HG03442 (cell line): ENCODE measurements around the gene NAV2.
"Not testable (repeated sequence)": the region's sequence is repeated elsewhere in the genome, so short reads cannot be mapped to it uniquely, and the experiment has no call there.

Source experiments
- ATAC-seq: cut with Tn5 transposase; IDR thresholded peaks from one replicate; pipeline ENCODE4 v1.9.1; 2021; ENCODE audit warnings: mild to moderate bottlenecking, moderate library complexity; ENCODE audit not compliant: unreplicated experiment

Gene NAV2

DNA sequence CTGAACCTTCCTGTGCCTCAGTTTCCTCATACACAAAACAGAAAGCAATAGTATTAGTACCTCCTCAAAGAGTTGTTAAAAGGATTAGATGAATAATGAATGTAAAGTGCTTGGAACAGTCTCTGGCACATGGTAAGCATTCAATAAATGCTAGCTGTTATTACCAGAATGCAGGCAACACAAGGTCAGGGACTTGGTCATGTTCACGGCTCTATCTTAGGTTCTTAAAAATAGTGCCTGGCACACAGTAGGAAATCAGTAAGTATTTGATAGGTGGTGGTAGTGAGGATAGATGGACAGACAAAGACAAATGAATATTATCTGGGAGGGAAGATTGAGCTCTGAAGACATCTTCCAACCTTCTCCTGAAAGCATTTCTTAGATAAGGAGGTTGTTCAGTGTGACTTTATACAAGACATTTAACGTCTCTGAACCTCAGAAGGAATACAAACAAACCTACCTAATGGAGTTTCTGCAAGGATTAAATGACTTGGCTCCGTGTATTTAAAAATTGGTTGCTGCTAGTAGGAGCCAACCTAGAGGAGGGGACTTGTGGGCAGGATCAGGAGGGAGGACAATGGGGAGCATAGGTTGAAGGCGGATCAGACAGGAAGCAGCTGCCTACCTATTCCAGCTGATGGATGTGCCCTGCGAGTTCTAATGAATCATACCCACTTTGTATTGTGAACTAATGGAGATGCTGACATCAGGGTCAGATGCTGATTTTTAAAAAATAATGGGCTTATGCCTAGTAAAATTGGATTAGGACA, 353.6 kb downstream of the NAV2 start:
- ATAC-seq, result no peak

DNA sequence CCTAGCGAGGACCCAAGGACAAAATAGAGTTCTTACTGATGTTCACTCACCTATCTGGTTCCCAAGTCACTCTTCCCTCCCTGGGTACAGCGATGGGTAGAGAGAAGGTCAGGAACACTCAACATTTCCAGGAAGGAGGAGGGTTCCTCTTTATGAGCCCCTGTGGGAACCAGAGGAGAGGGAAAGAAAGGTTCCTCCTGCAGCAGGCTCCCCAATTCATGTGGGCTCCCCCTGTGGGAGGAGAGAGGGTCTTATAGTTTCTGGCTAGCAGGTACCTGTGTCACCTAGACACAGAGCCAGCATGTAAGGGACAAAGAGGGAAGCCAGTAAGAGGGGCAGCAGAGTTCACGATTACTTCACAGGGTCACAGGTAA, 354.1 kb downstream of the NAV2 start:
- ATAC-seq, result no peak

DNA sequence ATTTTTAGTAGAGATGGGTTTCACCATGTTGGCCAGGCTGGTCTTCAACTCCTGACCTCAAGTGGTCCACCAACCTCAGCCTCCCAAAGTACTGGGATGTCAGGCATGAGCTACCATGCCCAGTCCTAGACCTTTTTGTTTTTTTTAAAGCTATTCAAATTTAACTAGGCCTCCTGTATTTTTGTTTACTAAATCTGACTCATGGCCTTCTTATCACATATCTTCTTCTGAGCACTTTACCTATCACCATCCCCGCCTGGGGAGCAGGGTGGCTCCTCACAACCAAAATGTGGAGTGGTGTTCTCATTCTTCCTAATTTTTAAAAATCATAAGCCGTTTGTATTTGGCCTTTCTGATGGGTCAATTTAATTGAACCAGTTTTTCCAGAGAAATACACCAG, 355.0 kb downstream of the NAV2 start:
- no peak for ATAC-seq

DNA sequence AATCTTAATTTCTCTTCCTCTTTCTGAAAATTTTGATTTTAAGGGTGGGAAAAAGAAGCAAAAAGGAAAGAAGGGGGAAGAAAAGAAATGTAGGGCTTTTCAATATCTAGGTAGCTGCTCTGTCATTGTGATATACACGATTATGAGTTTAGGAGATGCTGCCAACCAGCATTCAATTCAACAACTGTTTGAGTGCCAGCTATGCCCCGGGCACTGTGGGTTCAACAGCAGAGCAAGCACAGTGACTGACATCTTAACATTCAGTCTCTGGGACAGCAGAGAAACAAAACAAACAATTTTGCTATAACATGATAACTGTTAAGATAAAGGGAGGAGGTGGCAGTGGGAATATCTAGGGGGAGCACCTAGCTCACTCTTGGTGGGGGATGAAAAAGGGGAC, 356.1 kb downstream of the NAV2 start:
- no peak for ATAC-seq

DNA sequence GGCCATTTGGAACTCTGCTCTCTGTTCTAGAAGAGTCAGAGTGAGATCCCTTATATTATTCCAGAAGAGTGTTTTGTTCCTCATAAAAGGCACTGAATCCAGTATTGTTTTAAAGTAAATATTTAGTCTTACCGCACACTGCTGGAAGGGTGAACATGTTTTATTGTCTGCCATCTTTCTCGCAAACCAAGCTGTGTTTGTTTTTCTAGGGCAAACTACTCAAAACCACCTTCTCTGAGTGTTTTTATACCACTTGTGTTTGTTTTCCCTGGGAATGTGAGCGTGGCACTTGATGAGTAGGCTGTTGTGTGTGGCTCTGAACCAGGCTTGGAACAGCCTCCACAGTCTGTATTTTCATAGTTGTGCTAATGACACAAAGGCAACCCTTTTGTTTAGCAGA, 357.8 kb downstream of the NAV2 start:
- no peak for ATAC-seq

DNA sequence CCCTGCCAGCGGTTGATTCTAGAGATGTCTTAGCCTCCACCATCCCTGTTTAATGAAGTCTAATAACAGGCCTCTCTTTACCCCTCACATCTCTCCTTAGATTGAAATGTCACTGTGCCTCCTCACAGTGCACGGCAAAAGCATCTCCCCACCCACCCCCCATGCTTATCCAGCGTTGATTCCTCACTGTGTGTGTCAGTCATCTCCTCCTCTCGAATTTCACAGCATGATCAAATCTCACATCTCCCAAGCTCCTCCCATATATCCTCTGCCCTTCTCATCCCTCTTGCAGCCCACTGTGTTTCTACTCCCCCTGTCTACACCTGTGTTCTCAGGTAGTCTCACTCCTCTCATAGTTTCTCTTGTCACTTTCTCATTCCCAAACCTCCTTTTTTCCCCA, 363.0 kb downstream of the NAV2 start:
- ATAC-seq, result no peak

DNA sequence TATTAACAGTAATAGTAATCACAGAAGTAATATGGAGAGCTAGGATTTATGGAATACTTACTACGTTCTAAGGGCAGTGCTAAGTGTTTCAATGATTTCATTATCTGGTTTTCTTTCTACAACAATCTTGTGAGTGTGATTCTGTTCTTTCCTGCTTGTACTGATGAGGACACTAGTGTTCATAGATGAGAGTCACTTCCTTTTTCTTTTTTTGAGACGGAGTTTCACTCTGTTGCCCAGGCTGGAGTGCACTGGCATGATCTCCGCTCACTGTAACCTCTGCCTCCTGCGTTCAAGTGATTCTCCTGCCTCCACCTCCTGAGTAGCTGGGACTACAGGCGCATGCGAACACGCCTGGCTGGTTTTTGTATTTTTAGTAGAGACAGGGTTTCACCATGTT, 366.2 kb downstream of the NAV2 start:
- no peak for ATAC-seq

DNA sequence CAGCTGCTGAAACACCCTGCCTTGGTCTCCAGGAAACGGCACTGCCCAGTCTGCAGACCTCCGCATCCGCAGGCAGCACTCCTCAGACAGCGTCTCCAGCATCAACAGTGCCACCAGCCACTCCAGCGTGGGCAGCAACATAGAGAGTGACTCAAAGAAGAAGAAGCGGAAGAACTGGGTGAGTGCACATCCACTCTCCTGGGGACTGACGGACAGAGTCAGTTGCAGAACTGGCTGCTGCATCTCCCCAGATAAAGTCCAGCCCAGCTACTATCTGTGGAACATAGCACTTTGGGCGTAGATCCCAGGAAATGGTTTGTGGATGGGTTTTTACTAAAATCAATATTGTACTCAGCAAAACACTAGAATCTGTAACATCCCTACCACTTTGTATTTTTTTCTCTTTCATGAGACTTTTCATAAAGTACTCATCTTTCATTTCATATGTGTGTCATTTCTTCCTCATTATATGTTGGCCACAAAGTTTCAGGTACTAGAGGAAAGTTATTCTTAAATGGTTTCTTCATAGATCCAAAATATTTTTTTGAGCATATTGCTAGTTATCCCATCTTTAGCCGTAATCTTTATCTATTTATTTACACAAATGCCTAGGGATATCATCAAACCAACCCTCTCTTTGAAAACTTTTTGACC, 367.5 kb downstream of the NAV2 start:
- no peak for ATAC-seq

DNA sequence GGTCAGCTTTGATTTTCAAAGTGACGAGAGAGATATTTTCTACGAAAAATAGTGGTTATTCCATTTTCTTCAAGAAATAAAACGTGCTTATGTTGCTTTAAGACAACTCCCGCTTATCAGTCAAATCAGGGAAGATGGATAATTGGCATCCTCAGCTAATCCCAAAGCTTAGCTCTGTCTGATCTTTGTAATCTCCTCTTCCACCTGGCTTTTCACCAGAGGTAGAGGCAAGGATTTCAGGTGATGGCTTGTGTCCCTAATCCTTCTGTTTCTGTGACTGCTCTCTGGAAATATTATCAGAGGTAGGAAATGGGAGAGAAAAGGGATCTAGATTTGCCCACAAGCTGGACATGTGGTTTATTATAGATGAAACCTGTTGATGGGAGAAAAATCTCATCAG, 368.7 kb downstream of the NAV2 start:
- no peak for ATAC-seq

DNA sequence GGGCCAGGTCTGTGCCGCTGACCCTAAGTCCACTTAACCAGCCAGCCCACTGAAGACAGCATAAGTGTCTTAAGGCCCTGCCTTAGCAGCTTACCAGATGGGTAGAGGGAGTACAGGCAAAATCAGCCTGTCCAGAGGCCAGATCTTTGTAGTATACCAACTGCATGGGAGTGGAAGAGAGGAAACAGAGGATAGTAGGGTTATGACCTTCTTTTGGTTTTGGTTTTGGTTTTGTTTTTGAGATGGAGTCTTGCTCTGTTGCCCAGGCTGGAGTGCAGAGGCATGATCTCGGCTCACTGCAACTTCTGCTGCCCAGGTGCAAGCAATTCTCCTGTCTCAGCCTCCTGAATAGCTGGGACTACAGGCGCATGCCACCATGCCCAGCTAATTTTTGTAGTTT, 371.2 kb downstream of the NAV2 start:
- ATAC-seq, result not testable (repeated sequence)

DNA sequence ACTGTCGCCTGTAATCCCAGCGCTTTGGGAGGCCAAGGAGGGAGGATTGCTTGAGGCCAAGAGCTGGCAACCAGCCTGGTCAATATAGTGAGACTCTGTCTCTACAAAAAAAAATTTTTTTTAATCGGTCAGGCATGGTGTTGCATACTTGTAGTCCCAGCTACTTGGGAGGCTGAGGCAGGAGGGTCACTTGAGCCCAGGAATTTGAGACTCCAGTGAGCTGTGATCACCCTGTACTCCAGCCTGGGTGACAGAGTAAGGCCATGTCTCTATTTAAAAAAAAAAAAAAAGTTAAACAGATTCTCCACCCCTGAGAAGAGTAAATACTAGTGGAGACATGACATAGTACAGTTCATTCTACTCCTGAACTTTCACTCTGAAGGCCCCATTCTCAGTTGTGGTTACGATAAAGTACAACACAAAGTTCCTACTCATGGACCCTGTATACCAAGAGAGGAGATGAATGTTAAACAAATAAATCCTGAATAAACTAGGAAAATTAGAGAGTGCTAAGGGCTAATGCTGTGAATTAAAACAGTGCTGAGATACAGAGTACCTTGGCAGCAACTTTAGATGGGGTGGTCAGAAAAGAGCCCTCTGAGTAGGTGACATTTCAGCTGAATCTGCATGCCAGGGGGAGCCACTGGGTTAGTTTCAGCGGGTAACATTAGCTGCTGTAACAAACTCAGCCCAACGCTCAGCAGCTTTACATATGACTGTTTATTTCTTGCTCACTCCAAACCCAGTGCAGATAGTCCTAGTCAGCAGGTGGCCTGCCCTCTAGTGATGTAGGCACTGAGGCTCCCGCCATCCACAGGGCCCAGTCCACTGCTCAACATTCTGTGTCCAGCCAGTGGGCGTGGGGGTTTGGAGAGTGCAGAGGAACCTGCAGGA, 372.5 kb downstream of the NAV2 start:
- ATAC-seq, result no peak

DNA sequence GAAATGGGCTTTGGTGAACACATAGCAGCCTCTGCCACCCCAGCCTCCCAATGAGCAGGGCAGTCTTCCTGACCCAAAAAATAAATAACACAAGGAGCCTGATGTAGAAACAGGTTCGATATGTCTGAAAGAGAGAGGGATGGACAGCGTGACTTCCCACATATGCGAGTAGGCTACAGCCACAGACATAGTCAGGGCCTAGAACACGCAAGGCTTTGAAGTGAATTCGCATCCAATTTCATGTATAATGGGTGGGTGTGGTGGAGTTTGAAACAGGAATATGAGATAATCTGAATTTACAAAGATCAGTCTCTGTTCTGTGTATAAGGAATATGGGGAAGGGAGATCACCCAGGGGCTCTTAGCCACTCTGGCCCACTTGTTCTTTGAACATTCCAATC, 373.3 kb downstream of the NAV2 start:
- ATAC-seq, result no peak

DNA sequence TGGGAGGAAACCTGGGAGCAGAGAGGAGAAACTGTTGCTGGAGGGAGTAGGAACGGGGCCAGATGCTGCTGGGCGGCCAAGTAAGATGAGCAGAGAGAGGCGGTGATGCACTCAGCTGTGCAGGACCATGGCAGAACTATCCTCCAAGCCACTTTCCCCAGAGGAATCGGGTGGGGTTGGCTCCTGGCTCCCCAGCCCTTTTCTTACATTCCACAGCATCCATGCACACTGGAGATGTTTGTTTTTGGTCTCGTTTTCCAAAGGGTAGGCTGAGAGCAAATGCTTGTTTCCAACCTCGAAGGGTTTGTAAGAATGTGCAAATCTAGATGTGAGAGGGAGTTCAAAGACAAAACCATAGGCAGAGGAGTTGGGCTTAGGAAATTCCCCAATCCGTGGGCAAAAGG, 374.5 kb downstream of the NAV2 start:
- ATAC-seq, result no peak

DNA sequence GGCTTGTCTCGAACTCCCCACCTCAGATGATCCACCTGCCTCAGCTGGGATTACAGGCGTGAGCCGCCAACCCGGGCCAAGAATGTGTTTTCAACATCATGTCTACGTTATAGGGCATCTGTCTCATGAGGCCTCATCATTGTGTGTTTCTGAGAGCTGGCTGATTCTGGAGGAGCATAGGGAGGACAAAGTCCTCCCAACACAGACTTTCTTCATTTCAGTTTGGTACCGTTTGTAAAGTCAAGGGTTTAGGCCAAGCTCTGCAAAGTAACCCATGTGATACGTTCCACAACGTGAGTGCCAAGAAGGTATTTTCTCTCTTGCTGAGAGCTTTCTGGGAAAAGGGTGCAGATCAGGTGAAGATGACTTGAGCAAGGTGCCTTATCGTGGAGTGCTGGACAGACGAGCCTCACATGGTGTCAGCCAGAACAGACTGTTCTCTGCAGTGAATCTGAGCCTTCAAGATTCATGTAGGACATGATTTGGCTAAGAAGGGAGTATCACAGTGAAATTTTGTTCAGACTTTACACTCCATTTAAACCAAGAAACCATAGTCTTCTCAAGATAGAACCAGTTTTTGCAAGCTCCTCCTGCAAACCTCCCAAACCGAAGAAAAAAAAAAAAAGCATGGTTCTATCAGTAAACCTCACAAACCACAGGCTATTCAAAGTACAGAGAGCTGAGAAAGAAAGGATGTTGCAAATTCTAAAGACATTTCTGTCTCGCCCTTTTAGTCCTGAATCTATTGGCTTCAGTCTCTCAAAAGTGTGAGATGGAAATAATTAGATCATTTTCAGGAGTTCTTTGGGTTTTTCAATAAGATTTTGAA, 376.0 kb downstream of the NAV2 start:
- no peak for ATAC-seq

DNA sequence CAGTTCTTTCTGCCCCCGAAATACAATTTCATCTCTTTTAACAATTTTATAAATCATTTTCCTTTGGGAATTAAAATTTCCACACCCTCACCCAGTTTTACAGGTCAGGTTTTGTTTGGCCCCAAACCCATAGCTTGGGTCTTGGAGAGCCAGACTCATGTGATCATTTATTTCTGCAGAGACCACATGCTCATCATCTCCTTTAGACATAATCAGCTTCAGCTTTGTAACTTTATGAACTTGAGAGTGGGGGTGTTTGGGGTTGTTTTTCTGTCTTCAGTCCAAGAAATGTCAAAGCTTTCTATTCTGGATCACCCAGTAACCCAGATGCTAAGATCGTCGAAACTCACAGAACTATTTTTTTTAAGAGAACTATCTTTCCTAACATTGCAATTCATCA, 376.7 kb downstream of the NAV2 start:
- ATAC-seq, result no peak

DNA sequence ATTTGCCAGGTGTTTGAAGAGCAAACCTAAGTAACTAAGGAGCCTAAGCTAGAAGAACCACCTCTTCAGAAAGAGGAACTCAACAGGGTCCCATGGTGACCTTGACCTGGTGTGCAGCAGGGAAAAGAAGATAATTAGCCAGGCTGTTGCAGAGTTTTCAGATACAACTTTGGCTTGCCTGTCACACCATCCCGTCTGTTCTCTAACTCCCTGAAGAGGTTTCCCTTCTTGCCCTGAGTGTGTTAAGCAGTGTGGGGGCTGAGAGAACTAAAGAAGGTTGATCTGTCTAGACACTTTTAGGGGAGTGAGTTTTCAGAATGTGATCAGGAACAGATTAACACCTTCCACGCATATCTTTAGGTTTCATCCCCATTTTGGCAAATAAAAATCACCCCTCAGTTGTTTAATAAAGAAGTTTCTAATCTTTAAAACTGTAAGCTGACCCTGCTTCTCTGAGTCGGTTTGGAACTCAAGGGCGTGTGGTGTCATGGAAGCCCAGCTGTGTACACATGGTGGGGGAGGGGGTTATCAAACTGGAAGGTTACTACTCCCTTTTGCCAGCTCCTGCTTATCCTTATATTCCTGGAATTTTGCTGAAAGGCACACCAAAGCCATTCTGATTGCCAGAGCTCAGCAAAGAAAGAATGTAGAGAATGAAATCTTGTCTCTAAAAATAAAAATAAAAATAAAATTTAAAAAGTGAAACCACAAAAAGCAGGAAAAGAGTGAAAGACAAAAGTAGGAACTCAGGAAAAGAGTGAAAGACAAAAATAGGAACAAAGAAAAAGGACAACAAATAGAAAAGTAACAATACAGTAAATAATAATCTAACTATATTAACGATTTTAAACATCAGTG, 377.4 kb downstream of the NAV2 start:
- no peak for ATAC-seq

DNA sequence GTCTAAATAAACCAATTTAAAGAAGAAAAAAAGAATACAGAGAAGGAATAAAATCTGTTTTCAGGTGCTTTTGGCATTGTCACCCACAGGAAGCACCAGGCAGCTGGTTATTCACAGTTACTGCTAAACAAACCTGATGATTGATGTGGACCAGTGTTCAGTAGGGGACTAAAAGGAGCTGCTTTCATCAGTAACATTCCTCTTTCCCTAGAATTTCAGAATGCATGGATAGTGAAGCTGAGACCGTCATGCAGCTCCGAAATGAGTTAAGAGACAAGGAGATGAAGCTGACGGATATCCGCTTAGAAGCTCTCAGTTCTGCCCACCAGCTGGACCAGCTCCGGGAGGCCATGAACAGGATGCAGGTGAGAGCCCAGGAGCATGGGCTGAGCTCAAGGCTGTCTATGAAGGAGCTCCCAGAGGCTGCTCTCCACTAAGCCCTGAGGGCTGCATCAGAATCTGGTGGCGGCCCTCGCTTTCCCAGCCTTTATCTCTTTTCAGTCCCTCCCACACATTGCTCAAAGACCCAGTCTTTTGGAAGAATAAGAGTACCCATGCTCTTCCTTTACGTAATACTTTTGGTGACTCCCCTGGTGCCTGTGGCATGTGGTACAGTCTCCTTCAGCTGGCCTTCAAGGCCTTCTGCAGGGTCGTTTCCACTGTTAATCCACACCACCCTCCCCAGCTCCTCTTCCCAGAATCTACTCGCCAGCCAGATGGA, 378.2 kb downstream of the NAV2 start:
- ATAC-seq, result no peak

DNA sequence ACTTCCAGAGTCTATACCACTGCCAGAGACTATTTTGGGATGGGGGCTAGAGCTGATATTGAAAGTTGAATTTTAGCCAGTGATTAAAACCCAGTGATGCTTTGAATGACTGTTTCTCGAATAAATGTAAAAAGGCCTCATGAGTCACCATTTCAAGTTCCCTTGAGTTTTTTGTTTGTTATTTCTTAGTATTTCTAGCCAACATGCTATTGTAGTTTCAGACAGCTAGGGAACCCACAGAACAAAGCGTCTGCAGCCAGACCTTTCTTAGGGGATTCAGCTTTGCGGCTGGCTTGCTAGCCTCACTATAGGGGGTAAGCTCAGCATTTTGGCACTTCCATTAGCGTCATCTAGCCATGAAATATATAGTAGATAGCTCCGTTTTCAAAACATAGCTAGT, 381.1 kb downstream of the NAV2 start:
- no peak for ATAC-seq

DNA sequence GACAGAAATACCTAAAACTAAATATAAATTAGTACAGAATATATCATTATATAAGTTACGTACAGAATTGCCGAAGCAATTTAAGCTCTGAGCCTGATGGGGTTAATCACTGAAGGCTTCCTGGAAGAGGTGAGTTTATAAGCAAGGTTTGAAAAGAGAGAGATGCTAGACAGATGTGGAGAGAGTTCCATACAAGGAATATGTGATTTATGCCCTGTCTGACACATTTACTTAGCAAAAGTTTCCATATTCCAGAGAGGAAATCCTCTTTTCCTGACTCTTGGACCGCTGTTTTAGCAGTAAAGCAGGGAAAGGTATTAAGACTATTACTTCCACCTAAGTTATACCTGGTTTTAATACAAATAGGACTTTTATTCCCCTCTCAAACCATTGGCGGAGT, 382.6 kb downstream of the NAV2 start:
- ATAC-seq, result no peak
